Measurements from ENCODE around the gene ELOA. TPM values are rescaled to one million over a fixed set of nuclear protein-coding genes. Genes with fewer than 3 reads are reported as not detected.

Gene ELOA
- total and polyA plus RNA-seq, 9 of the 15 experiments (the other 6 are each of a cell fraction or from before 2014, with no cell fraction given): 31.9 to 98.6 (median 61.3) TPM

DNA sequence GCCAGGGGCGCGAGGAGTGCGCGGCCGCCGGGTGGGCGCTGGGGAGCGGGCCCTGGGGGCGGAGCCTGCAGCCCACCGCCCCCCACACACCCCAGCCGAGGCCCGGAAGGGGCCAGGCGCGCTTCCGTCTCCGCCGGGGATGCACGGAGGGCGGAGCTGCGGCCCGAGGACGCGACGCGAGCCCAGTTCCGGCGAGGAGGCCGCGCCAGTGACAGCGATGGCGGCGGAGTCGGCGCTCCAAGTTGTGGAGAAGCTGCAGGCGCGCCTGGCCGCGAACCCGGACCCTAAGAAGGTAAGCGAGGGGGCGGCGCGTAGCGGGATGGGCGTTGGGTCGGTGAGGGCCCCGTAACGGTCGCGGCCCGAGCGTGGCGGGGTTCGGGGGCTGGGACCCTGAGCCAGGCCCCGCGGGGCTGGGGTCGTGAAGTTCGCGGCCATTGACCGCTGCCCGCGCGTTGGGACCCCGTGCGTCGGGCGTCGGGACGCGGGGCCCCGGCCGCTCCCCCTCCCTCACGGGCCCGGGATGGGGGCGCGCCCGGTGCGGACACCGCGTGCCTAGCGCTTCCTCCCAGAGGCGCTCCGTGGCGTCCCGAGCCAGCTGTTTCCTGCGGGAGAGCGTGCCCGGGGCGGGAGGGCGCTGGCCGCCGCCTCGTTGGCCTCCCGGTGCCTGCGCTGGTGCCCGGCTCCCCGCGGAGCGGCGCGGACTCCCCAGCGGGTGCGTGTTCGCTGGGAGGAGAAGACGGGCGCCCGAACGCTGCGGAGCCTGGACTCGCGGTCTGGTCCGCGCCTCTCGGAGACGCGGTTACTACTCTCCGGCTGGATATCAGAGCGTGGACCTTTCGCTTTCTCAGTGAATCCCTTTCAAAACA is at the start of gene ELOA (continued):
- TF ChIP-seq KLF1 (tag; IDR thresholded peaks at IDR 0.05) (no peak; the same call in none of the 2 replicates), NKRF (IDR thresholded peaks at IDR 0.05; ENCODE audit: borderline replicate concordance) (no peak), ZNF445 (CRISPR knock-in tag; IDR thresholded peaks at IDR 0.05; ENCODE audit: low read depth) (no peak), NR2C2 (CRISPR knock-in tag; IDR thresholded peaks at IDR 0.05) (peak; percentile 59; the same call in 1 of the 2 replicates), NR2C2 (tag; IDR thresholded peaks at IDR 0.05) (no peak; the same call in 1 of the 2 replicates), HNRNPH1 (optimal IDR thresholded peaks at IDR 0.05; ENCODE audit: low read depth, low read length) (no peak), GMEB1 (CRISPR knock-in tag; IDR thresholded peaks at IDR 0.05) (peak; percentile 76), PHF8 (IDR thresholded peaks at IDR 0.05; ENCODE audit: borderline replicate concordance, low read length) (peak; percentile 96), BHLHE40 (IDR thresholded peaks at IDR 0.05; ENCODE audit: low read length) (peak; percentile 65), DACH1 (IDR thresholded peaks at IDR 0.05; ENCODE audit: partially characterized antibody) (peak; percentile 82), MYC (IDR thresholded peaks at IDR 0.05; ENCODE audit: low read depth, low read length) (peak; percentile 84), MYC (CRISPR knock-in tag; IDR thresholded peaks at IDR 0.05; ENCODE audit: borderline replicate concordance, low read depth) (no peak), HDAC1 (IDR thresholded peaks at IDR 0.05) (peak; percentile 50; a peak in 2 of 4 replicates), ETV5 (CRISPR knock-in tag; IDR thresholded peaks at IDR 0.05; ENCODE audit: low read depth) (peak; percentile 75; the same call in 1 of the 2 replicates)
- TF ChIP-seq, protein P1, sequence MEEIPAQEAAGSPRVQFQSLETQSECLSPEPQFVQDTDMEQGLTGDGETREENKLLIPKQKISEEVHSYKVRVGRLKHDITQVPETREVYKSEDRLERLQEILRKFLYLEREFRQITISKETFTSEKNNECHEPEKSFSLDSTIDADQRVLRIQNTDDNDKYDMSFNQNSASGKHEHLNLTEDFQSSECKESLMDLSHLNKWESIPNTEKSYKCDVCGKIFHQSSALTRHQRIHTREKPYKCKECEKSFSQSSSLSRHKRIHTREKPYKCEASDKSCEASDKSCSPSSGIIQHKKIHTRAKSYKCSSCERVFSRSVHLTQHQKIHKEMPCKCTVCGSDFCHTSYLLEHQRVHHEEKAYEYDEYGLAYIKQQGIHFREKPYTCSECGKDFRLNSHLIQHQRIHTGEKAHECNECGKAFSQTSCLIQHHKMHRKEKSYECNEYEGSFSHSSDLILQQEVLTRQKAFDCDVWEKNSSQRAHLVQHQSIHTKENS (CRISPR knock-in tag; IDR thresholded peaks at IDR 0.05): no peak
- TF ChIP-seq, protein P2, sequence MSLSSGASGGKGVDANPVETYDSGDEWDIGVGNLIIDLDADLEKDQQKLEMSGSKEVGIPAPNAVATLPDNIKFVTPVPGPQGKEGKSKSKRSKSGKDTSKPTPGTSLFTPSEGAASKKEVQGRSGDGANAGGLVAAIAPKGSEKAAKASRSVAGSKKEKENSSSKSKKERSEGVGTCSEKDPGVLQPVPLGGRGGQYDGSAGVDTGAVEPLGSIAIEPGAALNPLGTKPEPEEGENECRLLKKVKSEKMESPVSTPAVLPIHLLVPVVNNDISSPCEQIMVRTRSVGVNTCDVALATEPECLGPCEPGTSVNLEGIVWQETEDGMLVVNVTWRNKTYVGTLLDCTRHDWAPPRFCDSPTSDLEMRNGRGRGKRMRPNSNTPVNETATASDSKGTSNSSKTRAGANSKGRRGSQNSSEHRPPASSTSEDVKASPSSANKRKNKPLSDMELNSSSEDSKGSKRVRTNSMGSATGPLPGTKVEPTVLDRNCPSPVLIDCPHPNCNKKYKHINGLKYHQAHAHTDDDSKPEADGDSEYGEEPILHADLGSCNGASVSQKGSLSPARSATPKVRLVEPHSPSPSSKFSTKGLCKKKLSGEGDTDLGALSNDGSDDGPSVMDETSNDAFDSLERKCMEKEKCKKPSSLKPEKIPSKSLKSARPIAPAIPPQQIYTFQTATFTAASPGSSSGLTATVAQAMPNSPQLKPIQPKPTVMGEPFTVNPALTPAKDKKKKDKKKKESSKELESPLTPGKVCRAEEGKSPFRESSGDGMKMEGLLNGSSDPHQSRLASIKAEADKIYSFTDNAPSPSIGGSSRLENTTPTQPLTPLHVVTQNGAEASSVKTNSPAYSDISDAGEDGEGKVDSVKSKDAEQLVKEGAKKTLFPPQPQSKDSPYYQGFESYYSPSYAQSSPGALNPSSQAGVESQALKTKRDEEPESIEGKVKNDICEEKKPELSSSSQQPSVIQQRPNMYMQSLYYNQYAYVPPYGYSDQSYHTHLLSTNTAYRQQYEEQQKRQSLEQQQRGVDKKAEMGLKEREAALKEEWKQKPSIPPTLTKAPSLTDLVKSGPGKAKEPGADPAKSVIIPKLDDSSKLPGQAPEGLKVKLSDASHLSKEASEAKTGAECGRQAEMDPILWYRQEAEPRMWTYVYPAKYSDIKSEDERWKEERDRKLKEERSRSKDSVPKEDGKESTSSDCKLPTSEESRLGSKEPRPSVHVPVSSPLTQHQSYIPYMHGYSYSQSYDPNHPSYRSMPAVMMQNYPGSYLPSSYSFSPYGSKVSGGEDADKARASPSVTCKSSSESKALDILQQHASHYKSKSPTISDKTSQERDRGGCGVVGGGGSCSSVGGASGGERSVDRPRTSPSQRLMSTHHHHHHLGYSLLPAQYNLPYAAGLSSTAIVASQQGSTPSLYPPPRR (CRISPR knock-in tag; IDR thresholded peaks at IDR 0.05; ENCODE audit: borderline replicate concordance): 0 out of 2 replicates have a peak, but pooled peaks have one; percentile 10

All from K562 (cell line).